H1 (cell line): ENCODE data around the gene TFF3.

ENCODE experiments used
- BACH1 ChIP-seq: IDR thresholded peaks from 2 replicates; pipeline ENCODE4 v1.6.1; 2012; ENCODE audit warnings: low read length, improper control_type of control experiment
- CEBPB ChIP-seq: IDR thresholded peaks from 2 replicates; pipeline ENCODE4 v1.6.1; 2012; ENCODE audit warnings: low read depth, low read length
- CHD2 ChIP-seq: IDR thresholded peaks from 2 replicates; pipeline ENCODE4 v1.6.1; 2012; ENCODE audit warnings: low read length, improper control_type of control experiment
- EZH2 ChIP-seq: fragments of 200-600 bp; sonication (generic); IDR thresholded peaks from 2 replicates; pipeline ENCODE4 v1.7.1; 2012; ENCODE audit warnings: low read depth, mild to moderate bottlenecking, moderate library complexity, low read length, inconsistent platforms; ENCODE audit not compliant: severe bottlenecking
- POLR2A ChIP-seq, 2 experiments: IDR thresholded peaks; 1 replicate in 1 of 2; 2 replicates in 1 of 2; pipeline ENCODE4 v1.6.1; 2011; ENCODE audit warnings: low read depth in 2 of 2, low read length in 2 of 2, mild to moderate bottlenecking in 2 of 2; ENCODE audit errors: control extremely low read depth in 1 of 2
- SIN3A ChIP-seq, 2 experiments: IDR thresholded peaks in 1 of 2; conservative IDR thresholded peaks in 1 of 2; 2 replicates each; pipeline ENCODE4 v1.6.1; 2011 to 2012; ENCODE audit warnings: low read length in 2 of 2, improper control_type of control experiment in 1 of 2, low read depth in 1 of 2, mild to moderate bottlenecking in 1 of 2
- SP2 ChIP-seq: IDR thresholded peaks from 2 replicates; pipeline ENCODE4 v1.6.1; 2012; ENCODE audit warnings: mild to moderate bottlenecking, low read length, inconsistent platforms
- TF ChIP-seq, protein P1 (sequence below), 3 experiments: IDR thresholded peaks; 1 replicate in 2 of 3; 2 replicates in 1 of 3; pipeline versions ENCODE4 v1.5.1 to v1.6.1; 2011; ENCODE audit warnings: low read length in 3 of 3, mild to moderate bottlenecking in 3 of 3, inconsistent platforms in 2 of 3, low read depth in 1 of 3, moderate library complexity in 1 of 3; ENCODE audit not compliant: insufficient read depth in 1 of 3; ENCODE audit errors: control extremely low read depth in 1 of 3
- TF ChIP-seq, protein P2 (sequence below): IDR thresholded peaks from 2 replicates; pipeline ENCODE4 v1.6.1; 2012; ENCODE audit warnings: inconsistent platforms

DNA sequence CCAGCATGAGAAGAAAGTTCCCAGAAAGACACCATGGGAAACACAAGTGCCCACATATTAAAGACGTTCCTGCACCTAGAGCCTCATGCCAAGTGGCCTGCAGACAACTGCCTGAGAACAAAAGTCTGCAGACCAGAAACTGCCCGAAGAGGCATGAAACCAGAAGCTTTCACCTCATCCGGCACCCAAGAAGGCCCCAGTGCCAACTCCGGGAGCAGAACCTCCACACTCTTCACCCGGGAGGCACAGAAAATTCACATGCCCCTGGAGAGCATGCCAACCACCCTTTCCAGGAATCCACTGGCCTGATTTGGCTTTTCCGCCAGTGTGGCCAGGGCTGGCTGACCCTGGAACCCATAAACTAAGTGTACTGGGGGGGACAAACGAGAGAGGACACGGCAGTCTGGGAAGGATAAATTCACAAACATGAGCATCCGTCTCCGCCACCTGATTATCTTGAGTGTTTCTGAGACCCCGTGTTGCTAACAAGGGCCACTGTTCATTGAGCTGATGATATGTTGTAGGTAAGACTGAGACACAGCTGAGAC lies 28.8 kb upstream of the TFF3 start:
- TF ChIP-seq SP2, result no peak
- TF ChIP-seq SIN3A (conservative IDR thresholded peaks at IDR 0.05 in 1 of 2, IDR thresholded peaks at IDR 0.05 in 1 of 2; ENCODE audit: low read depth in 1 of 2, low read length in 2 of 2), result no peak
- TF ChIP-seq EZH2, result no peak
- TF ChIP-seq CHD2, result no peak
- no peak for TF ChIP-seq BACH1
- TF ChIP-seq, protein P1, sequence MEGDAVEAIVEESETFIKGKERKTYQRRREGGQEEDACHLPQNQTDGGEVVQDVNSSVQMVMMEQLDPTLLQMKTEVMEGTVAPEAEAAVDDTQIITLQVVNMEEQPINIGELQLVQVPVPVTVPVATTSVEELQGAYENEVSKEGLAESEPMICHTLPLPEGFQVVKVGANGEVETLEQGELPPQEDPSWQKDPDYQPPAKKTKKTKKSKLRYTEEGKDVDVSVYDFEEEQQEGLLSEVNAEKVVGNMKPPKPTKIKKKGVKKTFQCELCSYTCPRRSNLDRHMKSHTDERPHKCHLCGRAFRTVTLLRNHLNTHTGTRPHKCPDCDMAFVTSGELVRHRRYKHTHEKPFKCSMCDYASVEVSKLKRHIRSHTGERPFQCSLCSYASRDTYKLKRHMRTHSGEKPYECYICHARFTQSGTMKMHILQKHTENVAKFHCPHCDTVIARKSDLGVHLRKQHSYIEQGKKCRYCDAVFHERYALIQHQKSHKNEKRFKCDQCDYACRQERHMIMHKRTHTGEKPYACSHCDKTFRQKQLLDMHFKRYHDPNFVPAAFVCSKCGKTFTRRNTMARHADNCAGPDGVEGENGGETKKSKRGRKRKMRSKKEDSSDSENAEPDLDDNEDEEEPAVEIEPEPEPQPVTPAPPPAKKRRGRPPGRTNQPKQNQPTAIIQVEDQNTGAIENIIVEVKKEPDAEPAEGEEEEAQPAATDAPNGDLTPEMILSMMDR (IDR thresholded peaks at IDR 0.05; ENCODE audit: control extremely low read depth in 1 of 3, insufficient read depth in 1 of 3, low read depth in 1 of 3, low read length in 3 of 3), result no peak
- TF ChIP-seq POLR2A (IDR thresholded peaks at IDR 0.05; ENCODE audit: control extremely low read depth in 1 of 2, low read depth in 2 of 2, low read length in 2 of 2), result no peak
- TF ChIP-seq CEBPB, result no peak
- TF ChIP-seq, protein P2, sequence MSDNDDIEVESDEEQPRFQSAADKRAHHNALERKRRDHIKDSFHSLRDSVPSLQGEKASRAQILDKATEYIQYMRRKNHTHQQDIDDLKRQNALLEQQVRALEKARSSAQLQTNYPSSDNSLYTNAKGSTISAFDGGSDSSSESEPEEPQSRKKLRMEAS, result no peak
